ENCODE results near the gene GAS2L2.

Gene GAS2L2

GRCh38 chr17:35728551-35728950, 24.5 kb downstream of the GAS2L2 start:
- TF ChIP-seq, protein P1, sequence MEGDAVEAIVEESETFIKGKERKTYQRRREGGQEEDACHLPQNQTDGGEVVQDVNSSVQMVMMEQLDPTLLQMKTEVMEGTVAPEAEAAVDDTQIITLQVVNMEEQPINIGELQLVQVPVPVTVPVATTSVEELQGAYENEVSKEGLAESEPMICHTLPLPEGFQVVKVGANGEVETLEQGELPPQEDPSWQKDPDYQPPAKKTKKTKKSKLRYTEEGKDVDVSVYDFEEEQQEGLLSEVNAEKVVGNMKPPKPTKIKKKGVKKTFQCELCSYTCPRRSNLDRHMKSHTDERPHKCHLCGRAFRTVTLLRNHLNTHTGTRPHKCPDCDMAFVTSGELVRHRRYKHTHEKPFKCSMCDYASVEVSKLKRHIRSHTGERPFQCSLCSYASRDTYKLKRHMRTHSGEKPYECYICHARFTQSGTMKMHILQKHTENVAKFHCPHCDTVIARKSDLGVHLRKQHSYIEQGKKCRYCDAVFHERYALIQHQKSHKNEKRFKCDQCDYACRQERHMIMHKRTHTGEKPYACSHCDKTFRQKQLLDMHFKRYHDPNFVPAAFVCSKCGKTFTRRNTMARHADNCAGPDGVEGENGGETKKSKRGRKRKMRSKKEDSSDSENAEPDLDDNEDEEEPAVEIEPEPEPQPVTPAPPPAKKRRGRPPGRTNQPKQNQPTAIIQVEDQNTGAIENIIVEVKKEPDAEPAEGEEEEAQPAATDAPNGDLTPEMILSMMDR (IDR thresholded peaks at IDR 0.05): no peak

- TF ChIP-seq, protein P1 (IDR thresholded peaks at IDR 0.05): no peak
Measured at GRCh38 chr17:35727635-35728034, 25.4 kb downstream of the GAS2L2 start.

DNA sequence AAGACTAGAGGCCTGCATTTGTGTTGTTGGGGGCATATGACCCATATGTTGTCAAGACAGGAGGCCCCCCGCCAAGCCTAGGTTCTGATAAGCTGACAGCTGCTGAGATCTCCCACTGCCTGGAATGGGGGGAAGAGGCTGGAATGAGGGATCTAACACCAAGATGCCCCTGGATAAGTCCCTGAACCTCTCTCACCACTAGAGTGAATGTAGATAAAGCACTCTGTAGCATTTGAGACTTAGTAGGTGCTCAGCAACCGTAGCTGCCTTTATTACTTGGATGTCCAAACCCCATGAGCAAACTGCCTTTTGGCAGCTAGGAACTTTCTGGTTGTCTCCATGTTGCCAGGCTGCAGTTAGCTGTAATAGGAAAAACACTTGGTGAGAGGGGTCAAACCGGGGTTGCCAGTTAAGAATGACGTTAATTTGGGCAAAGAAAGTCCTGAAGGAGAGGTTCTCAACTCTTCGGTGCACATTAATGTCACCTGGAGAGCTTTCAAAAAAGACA, 26.0 kb downstream of the GAS2L2 start:
- TF ChIP-seq, protein P1 (IDR thresholded peaks at IDR 0.05): no peak

GRCh38 chr17:35726127-35726952, 26.7 kb downstream of the GAS2L2 start:
- TF ChIP-seq, protein P1 (IDR thresholded peaks at IDR 0.05): no peak

- TF ChIP-seq, protein P1 (IDR thresholded peaks at IDR 0.05): no peak
Measured at GRCh38 chr17:35725802-35726126, 27.3 kb downstream of the GAS2L2 start.

- TF ChIP-seq, protein P1 (IDR thresholded peaks at IDR 0.05): no peak
Measured at GRCh38 chr17:35725058-35725457, 28.0 kb downstream of the GAS2L2 start.

- TF ChIP-seq, protein P1 (IDR thresholded peaks at IDR 0.05): no peak
Measured at GRCh38 chr17:35723735-35724134, 29.3 kb downstream of the GAS2L2 start.
